GM12878 (cell line): ENCODE data around the gene VPS18. TPM values are rescaled to one million over a fixed set of nuclear protein-coding genes. Genes with fewer than 3 reads are reported as not detected.

ENCODE experiments used
- BHLHE40 ChIP-seq, 2 experiments: fragments of 450-650 bp in 1 of 2; IDR thresholded peaks; 2 replicates each; pipeline ENCODE4 v1.6.1; 2011 to 2017; ENCODE audit warnings: low read depth in 2 of 2, borderline replicate concordance in 1 of 2, improper control_type of control experiment in 1 of 2, low read length in 1 of 2, mild to moderate bottlenecking in 1 of 2
- BMI1 ChIP-seq: fragments of 450-650 bp; IDR thresholded peaks from 2 replicates; pipeline ENCODE4 v1.6.1; 2016; ENCODE audit warnings: mild to moderate bottlenecking, moderate library complexity, borderline replicate concordance
- CBFB ChIP-seq: IDR thresholded peaks from 2 replicates; pipeline ENCODE4 v1.6.1; 2016; ENCODE audit warnings: antibody characterized with exemption, low read depth
- CBX3 ChIP-seq: fragments of 200-600 bp; sonication (generic); IDR thresholded peaks from 2 replicates; pipeline ENCODE4 v1.6.1; 2016; ENCODE audit warnings: low read depth, borderline replicate concordance
- ESRRA ChIP-seq: IDR thresholded peaks from 2 replicates; pipeline ENCODE4 v1.6.1; 2012; ENCODE audit warnings: mild to moderate bottlenecking, low read length, improper control_type of control experiment
- EZH2 ChIP-seq: IDR thresholded peaks from 2 replicates; pipeline ENCODE4 v1.6.1; 2012; ENCODE audit warnings: low read depth, mild to moderate bottlenecking, control low read depth, inconsistent platforms, low read length, borderline replicate concordance; ENCODE audit not compliant: control insufficient read depth
- NFIC ChIP-seq: IDR thresholded peaks from 2 replicates; pipeline ENCODE4 v1.6.1; 2012; ENCODE audit warnings: low read depth, mild to moderate bottlenecking, inconsistent platforms, low read length, moderate library complexity
- SIN3A ChIP-seq: IDR thresholded peaks from 2 replicates; pipeline ENCODE4 v1.6.1; 2012; ENCODE audit warnings: low read depth, low read length, improper control_type of control experiment
- SMAD1 ChIP-seq: fragments of 450-650 bp; IDR thresholded peaks from 2 replicates; pipeline ENCODE4 v1.6.1; 2018; ENCODE audit warnings: mild to moderate bottlenecking, low read depth; ENCODE audit not compliant: partially characterized antibody
- ZBED1 ChIP-seq: IDR thresholded peaks from 2 replicates; pipeline ENCODE4 v1.6.1; 2016; ENCODE audit warnings: borderline replicate concordance
- ZNF384 ChIP-seq: IDR thresholded peaks from 2 replicates; pipeline ENCODE4 v1.6.1; 2012; ENCODE audit warnings: low read depth, mild to moderate bottlenecking, low read length, improper control_type of control experiment, borderline replicate concordance
- ZZZ3 ChIP-seq: IDR thresholded peaks from 2 replicates; pipeline ENCODE4 v1.6.1; 2011; ENCODE audit warnings: low read depth; ENCODE audit not compliant: control insufficient read depth, insufficient read length
- polyA plus RNA-seq, 11 experiments: library from polyadenylated mRNA; depleted of rRNA in 4 of 11; unstranded in 6 of 11; stranded (reverse) in 5 of 11; fragments of >200 nt; fragmentation: Nextera tagmentation in 4 of 11; fragmentation: Illumina TruSeq in 1 of 11; extraction: Ambion mirVana in 4 of 11; extraction: Trizol in 1 of 11; gene quantifications; 1 replicate in 1 of 11; 2 replicates in 10 of 11; pipeline versions ENCODE4 v1.2.1 to v1.2.3, GENCODE V29; 2011 to 2016; ENCODE audit warnings: inconsistent platforms in 2 of 11, missing spikeins in 2 of 11, low read depth in 1 of 11
- total RNA-seq, 4 experiments: library from RNA; depleted of rRNA in 3 of 4; stranded (reverse); fragments of >200 nt in 3 of 4; fragmentation: Illumina TruSeq in 1 of 4; extraction: Trizol in 1 of 4; gene quantifications; 2 replicates each; pipeline versions ENCODE4 v1.2.1 to v1.2.3, GENCODE V29; 2013 to 2021
- TF ChIP-seq, protein P1 (sequence below): fragments of 450-650 bp; IDR thresholded peaks from 2 replicates; pipeline ENCODE4 v1.6.1; 2016; ENCODE audit warnings: mild to moderate bottlenecking, moderate library complexity, borderline replicate concordance
- TF ChIP-seq, protein P2 (sequence below): IDR thresholded peaks from 2 replicates; pipeline ENCODE4 v1.6.1; 2012; ENCODE audit warnings: mild to moderate bottlenecking, low read depth, low read length
- TF ChIP-seq, protein P3 (sequence below): IDR thresholded peaks from 2 replicates; pipeline ENCODE4 v1.6.1; 2011; ENCODE audit warnings: mild to moderate bottlenecking, low read depth, low read length, moderate library complexity; ENCODE audit not compliant: insufficient replicate concordance
- TF ChIP-seq, protein P4 (sequence below): fragments of 450-650 bp; conservative IDR thresholded peaks from 2 replicates; pipeline ENCODE4 v1.6.1; 2017; ENCODE audit warnings: mild to moderate bottlenecking, moderate library complexity

VPS18 gene
- total and polyA plus RNA-seq, 10 of the 15 experiments (the other 5 are each of a cell fraction or from before 2014, with no cell fraction given), result 0.71 to 20.4 (median 10.6) TPM

DNA sequence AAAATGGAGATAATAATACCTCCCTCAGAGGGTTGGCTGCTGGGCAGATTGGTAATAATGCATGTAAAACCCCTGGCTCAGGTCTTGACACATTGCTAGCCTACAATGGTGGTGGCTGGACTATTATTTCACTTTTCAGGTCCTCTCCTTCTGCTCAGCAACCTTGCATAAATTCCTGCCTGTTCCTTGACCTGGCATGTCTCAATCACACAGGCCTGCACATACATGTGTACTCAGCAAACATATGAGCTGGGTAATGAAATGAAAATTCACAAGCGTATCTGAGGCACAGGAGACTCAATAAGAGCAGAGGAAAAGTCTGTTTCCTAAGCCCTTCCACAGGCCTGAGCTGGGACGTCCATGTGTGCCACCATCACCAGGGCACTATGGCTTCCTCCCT is 17.4 kb downstream of the VPS18 start (continued):
- TF ChIP-seq, protein P1, sequence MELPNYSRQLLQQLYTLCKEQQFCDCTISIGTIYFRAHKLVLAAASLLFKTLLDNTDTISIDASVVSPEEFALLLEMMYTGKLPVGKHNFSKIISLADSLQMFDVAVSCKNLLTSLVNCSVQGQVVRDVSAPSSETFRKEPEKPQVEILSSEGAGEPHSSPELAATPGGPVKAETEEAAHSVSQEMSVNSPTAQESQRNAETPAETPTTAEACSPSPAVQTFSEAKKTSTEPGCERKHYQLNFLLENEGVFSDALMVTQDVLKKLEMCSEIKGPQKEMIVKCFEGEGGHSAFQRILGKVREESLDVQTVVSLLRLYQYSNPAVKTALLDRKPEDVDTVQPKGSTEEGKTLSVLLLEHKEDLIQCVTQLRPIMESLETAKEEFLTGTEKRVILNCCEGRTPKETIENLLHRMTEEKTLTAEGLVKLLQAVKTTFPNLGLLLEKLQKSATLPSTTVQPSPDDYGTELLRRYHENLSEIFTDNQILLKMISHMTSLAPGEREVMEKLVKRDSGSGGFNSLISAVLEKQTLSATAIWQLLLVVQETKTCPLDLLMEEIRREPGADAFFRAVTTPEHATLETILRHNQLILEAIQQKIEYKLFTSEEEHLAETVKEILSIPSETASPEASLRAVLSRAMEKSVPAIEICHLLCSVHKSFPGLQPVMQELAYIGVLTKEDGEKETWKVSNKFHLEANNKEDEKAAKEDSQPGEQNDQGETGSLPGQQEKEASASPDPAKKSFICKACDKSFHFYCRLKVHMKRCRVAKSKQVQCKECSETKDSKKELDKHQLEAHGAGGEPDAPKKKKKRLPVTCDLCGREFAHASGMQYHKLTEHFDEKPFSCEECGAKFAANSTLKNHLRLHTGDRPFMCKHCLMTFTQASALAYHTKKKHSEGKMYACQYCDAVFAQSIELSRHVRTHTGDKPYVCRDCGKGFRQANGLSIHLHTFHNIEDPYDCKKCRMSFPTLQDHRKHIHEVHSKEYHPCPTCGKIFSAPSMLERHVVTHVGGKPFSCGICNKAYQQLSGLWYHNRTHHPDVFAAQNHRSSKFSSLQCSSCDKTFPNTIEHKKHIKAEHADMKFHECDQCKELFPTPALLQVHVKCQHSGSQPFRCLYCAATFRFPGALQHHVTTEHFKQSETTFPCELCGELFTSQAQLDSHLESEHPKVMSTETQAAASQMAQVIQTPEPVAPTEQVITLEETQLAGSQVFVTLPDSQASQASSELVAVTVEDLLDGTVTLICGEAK, result no peak
- no peak for TF ChIP-seq CBFB
- TF ChIP-seq, protein P2, sequence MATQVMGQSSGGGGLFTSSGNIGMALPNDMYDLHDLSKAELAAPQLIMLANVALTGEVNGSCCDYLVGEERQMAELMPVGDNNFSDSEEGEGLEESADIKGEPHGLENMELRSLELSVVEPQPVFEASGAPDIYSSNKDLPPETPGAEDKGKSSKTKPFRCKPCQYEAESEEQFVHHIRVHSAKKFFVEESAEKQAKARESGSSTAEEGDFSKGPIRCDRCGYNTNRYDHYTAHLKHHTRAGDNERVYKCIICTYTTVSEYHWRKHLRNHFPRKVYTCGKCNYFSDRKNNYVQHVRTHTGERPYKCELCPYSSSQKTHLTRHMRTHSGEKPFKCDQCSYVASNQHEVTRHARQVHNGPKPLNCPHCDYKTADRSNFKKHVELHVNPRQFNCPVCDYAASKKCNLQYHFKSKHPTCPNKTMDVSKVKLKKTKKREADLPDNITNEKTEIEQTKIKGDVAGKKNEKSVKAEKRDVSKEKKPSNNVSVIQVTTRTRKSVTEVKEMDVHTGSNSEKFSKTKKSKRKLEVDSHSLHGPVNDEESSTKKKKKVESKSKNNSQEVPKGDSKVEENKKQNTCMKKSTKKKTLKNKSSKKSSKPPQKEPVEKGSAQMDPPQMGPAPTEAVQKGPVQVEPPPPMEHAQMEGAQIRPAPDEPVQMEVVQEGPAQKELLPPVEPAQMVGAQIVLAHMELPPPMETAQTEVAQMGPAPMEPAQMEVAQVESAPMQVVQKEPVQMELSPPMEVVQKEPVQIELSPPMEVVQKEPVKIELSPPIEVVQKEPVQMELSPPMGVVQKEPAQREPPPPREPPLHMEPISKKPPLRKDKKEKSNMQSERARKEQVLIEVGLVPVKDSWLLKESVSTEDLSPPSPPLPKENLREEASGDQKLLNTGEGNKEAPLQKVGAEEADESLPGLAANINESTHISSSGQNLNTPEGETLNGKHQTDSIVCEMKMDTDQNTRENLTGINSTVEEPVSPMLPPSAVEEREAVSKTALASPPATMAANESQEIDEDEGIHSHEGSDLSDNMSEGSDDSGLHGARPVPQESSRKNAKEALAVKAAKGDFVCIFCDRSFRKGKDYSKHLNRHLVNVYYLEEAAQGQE, result no peak
- TF ChIP-seq ZZZ3, result no peak
- no peak for TF ChIP-seq ZBED1
- no peak for TF ChIP-seq ESRRA
- no peak for TF ChIP-seq BHLHE40 (IDR thresholded peaks at IDR 0.05; ENCODE audit: borderline replicate concordance in 1 of 2, low read depth in 2 of 2, low read length in 1 of 2)
- TF ChIP-seq SMAD1, result no peak
- TF ChIP-seq, protein P3, sequence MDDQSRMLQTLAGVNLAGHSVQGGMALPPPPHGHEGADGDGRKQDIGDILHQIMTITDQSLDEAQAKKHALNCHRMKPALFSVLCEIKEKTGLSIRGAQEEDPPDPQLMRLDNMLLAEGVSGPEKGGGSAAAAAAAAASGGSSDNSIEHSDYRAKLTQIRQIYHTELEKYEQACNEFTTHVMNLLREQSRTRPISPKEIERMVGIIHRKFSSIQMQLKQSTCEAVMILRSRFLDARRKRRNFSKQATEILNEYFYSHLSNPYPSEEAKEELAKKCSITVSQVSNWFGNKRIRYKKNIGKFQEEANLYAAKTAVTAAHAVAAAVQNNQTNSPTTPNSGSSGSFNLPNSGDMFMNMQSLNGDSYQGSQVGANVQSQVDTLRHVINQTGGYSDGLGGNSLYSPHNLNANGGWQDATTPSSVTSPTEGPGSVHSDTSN, result no peak
- no peak for TF ChIP-seq CBX3
- no peak for TF ChIP-seq BMI1
- no peak for TF ChIP-seq ZNF384
- TF ChIP-seq SIN3A, result no peak
- no peak for TF ChIP-seq NFIC
- TF ChIP-seq, protein P4, sequence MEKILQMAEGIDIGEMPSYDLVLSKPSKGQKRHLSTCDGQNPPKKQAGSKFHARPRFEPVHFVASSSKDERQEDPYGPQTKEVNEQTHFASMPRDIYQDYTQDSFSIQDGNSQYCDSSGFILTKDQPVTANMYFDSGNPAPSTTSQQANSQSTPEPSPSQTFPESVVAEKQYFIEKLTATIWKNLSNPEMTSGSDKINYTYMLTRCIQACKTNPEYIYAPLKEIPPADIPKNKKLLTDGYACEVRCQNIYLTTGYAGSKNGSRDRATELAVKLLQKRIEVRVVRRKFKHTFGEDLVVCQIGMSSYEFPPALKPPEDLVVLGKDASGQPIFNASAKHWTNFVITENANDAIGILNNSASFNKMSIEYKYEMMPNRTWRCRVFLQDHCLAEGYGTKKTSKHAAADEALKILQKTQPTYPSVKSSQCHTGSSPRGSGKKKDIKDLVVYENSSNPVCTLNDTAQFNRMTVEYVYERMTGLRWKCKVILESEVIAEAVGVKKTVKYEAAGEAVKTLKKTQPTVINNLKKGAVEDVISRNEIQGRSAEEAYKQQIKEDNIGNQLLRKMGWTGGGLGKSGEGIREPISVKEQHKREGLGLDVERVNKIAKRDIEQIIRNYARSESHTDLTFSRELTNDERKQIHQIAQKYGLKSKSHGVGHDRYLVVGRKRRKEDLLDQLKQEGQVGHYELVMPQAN, result no peak
- TF ChIP-seq EZH2, result no peak
